ENCODE measurements around the gene ADAMTS7. TPM values are rescaled to one million over a fixed set of nuclear protein-coding genes. Genes with fewer than 3 reads are reported as not detected.
A peak's percentile ranks its signal among the peaks of the same experiment; 100 is the strongest.

The ADAMTS7 gene, protein sequence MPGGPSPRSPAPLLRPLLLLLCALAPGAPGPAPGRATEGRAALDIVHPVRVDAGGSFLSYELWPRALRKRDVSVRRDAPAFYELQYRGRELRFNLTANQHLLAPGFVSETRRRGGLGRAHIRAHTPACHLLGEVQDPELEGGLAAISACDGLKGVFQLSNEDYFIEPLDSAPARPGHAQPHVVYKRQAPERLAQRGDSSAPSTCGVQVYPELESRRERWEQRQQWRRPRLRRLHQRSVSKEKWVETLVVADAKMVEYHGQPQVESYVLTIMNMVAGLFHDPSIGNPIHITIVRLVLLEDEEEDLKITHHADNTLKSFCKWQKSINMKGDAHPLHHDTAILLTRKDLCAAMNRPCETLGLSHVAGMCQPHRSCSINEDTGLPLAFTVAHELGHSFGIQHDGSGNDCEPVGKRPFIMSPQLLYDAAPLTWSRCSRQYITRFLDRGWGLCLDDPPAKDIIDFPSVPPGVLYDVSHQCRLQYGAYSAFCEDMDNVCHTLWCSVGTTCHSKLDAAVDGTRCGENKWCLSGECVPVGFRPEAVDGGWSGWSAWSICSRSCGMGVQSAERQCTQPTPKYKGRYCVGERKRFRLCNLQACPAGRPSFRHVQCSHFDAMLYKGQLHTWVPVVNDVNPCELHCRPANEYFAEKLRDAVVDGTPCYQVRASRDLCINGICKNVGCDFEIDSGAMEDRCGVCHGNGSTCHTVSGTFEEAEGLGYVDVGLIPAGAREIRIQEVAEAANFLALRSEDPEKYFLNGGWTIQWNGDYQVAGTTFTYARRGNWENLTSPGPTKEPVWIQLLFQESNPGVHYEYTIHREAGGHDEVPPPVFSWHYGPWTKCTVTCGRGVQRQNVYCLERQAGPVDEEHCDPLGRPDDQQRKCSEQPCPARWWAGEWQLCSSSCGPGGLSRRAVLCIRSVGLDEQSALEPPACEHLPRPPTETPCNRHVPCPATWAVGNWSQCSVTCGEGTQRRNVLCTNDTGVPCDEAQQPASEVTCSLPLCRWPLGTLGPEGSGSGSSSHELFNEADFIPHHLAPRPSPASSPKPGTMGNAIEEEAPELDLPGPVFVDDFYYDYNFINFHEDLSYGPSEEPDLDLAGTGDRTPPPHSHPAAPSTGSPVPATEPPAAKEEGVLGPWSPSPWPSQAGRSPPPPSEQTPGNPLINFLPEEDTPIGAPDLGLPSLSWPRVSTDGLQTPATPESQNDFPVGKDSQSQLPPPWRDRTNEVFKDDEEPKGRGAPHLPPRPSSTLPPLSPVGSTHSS (N-terminal part only)
- 1 to 10 TPM in 1 of 5 experiments, not detected in 4; 1.5 TPM for total RNA-seq
- polyA plus RNA-seq: not detected
- not detected for total RNA-seq

- CTCF ChIA-PET: interaction anchor here (0.6 kb wide), 1 partner anchor 46 kb away, joined by 3 read pairs; no protein-coding TSS in a partner anchor
- no peaks in the 10 kb centered on the region for H3K36me3 ChIP-seq (ENCODE audit: control insufficient read depth in 2 of 3, insufficient read depth in 3 of 3, low read length in 3 of 3)
- Mint-ChIP-seq H3K4me3 (peak within 1 kb of the TSS; percentile 77 to 88 (median 84)), H3K36me3 (peaks cover 0 to 7% (median 5%) of the 10 kb centered on the region in 5 donors), H3K27ac (peak within 1 kb of the TSS in 3 of 9 donors; percentile 22 to 53 (median 32)), H3K4me1 (peaks cover 8 to 16% (median 14%) of the 10 kb centered on the region in 7 donors), H3K27me3 (peaks cover 38 to 51% (median 50%) of the 10 kb centered on the region in 5 donors), H3K9me3 (peaks cover 0 to 14% (median 2%) of the 10 kb centered on the region in 11 donors)
- H3K27me3 ChIP-seq (ENCODE audit: control insufficient read depth in 2 of 2, insufficient read depth in 2 of 2, low read length in 2 of 2): peaks cover 0 to 3% of the 10 kb centered on the region in 2 donors
- H3K27ac ChIP-seq (ENCODE audit: low read depth, low read length): no peak within 1 kb of the TSS
- ATAC-seq: peak; percentile 82
- peak in 8 of 9 donors; percentile 16 to 69 (median 31) for DNase-seq
- H3K9me3 ChIP-seq (ENCODE audit: control insufficient read depth in 2 of 3, low read length in 3 of 3): no peaks in the 10 kb centered on the region
- peak within 1 kb of the TSS; percentile 37 for H3K4me3 ChIP-seq (ENCODE audit: low read length)
- POLR2A ChIA-PET: interaction anchor here (0.6 kb wide), 1 partner anchor 94 kb away, joined by 6 read pairs; no protein-coding TSS in a partner anchor
- intact Hi-C loops (cut with micrococcal nuclease): loop anchor here in 1 of 2 donors (1.0 kb wide), 1 partner anchor 50 kb away; no protein-coding TSS in a partner anchor
- H3K4me1 ChIP-seq (ENCODE audit: control insufficient read depth in 2 of 2, insufficient read depth in 2 of 2, low read length in 2 of 2): no peaks in the 10 kb centered on the region
These were observed at the start of gene ADAMTS7 for GRCh38 chr15:78811124-78811824. TSS of gene ADAMTS7 (minus strand) at chr15:78811464. CDS start at chr15:78811220, 244 bp downstream.

- Histone ChIP-seq H3K4me1 (ENCODE audit: control insufficient read depth in 2 of 2, insufficient read depth in 2 of 2, low read length in 2 of 2) (no peaks in the 10 kb centered on the region), H3K27ac (ENCODE audit: low read depth, low read length) (peak overlapping the region; percentile 36), H3K27me3 (ENCODE audit: control insufficient read depth in 2 of 2, insufficient read depth in 2 of 2, low read length in 2 of 2) (no peaks in the 10 kb centered on the region), H3K9me3 (ENCODE audit: control insufficient read depth in 2 of 3, low read length in 3 of 3) (no peaks in the 10 kb centered on the region), H3K4me3 (ENCODE audit: low read length) (peak overlapping the region; percentile 46), H3K36me3 (ENCODE audit: control insufficient read depth in 2 of 3, insufficient read depth in 3 of 3, low read length in 3 of 3) (no peaks in the 10 kb centered on the region)
- POLR2A ChIA-PET: interaction anchor here (0.5 to 0.6 kb wide), 2 partner anchors 15 to 128 kb away, joined by 3 read pairs; no protein-coding TSS in a partner anchor
- DNase-seq (peak; percentile 41 to 80 (median 61)), ATAC-seq (peak; percentile 84)
- peaks cover 0 to 10% (median 6%) of the 10 kb centered on the region in 7 donors for H3K4me1 Mint-ChIP-seq
- peaks cover 0 to 2% (median 0%) of the 10 kb centered on the region in 11 donors for H3K9me3 Mint-ChIP-seq
- peak overlapping the region; percentile 13 to 95 (median 83) for H3K27ac Mint-ChIP-seq
- CTCF ChIA-PET: interaction anchor here (0.7 to 1.4 kb wide), 2 partner anchors 13 to 36 kb away, joined by 3 to 5 read pairs; partner anchors contain the start of gene MORF4L1
- peaks cover 0 to 15% (median 0%) of the 10 kb centered on the region in 5 donors for H3K27me3 Mint-ChIP-seq
- peak overlapping the region; percentile 69 to 90 (median 84) for H3K4me3 Mint-ChIP-seq
- no peaks in the 10 kb centered on the region for H3K36me3 Mint-ChIP-seq
- intact Hi-C loops (cut with micrococcal nuclease): loop anchor here (1.0 kb wide), 2 partner anchors 13 to 119 kb away; no protein-coding TSS in a partner anchor
These were observed 48.9 kb upstream of the ADAMTS7 start for GRCh38 chr15:78859971-78860719.

GRCh38 chr15:78855746-78856145 lies 44.5 kb upstream of the ADAMTS7 start:
- ATAC-seq (no peak), DNase-seq (no peak)
- Mint-ChIP-seq H3K27me3 (peaks cover 0 to 2% (median 0%) of the 10 kb centered on the region in 5 donors), H3K36me3 (no peaks in the 10 kb centered on the region), H3K9me3 (peaks cover 0 to 2% (median 0%) of the 10 kb centered on the region in 11 donors), H3K27ac (no peak overlapping the region), H3K4me3 (no peak overlapping the region), H3K4me1 (peaks cover 0 to 10% (median 6%) of the 10 kb centered on the region in 7 donors)
- no peak overlapping the region for H3K4me3 ChIP-seq (ENCODE audit: low read length)
- no peaks in the 10 kb centered on the region for H3K36me3 ChIP-seq (ENCODE audit: control insufficient read depth in 2 of 3, insufficient read depth in 3 of 3, low read length in 3 of 3)
- CTCF ChIA-PET: interaction anchor here (0.6 kb wide), 1 partner anchor 329 kb away, joined by 3 read pairs; no protein-coding TSS in a partner anchor
- no peaks in the 10 kb centered on the region for H3K4me1 ChIP-seq (ENCODE audit: control insufficient read depth in 2 of 2, insufficient read depth in 2 of 2, low read length in 2 of 2)
- no peaks in the 10 kb centered on the region for H3K27me3 ChIP-seq (ENCODE audit: control insufficient read depth in 2 of 2, insufficient read depth in 2 of 2, low read length in 2 of 2)
- H3K9me3 ChIP-seq (ENCODE audit: control insufficient read depth in 2 of 3, low read length in 3 of 3): no peaks in the 10 kb centered on the region
- no peak overlapping the region for H3K27ac ChIP-seq (ENCODE audit: low read depth, low read length)
- POLR2A ChIA-PET: no interaction called here
- intact Hi-C loops (cut with micrococcal nuclease): no loop called here

- peaks cover 0 to 2% (median 2%) of the 10 kb centered on the region in 7 donors for H3K4me1 Mint-ChIP-seq
- H3K9me3 Mint-ChIP-seq: no peaks in the 10 kb centered on the region
- Histone ChIP-seq H3K4me1 (ENCODE audit: control insufficient read depth in 2 of 2, insufficient read depth in 2 of 2, low read length in 2 of 2) (no peaks in the 10 kb centered on the region), H3K36me3 (ENCODE audit: control insufficient read depth in 2 of 3, insufficient read depth in 3 of 3, low read length in 3 of 3) (no peaks in the 10 kb centered on the region), H3K9me3 (ENCODE audit: control insufficient read depth in 2 of 3, low read length in 3 of 3) (no peaks in the 10 kb centered on the region), H3K27me3 (ENCODE audit: control insufficient read depth in 2 of 2, insufficient read depth in 2 of 2, low read length in 2 of 2) (no peaks in the 10 kb centered on the region), H3K4me3 (ENCODE audit: low read length) (no peak overlapping the region), H3K27ac (ENCODE audit: low read depth, low read length) (no peak overlapping the region)
- ChIA-PET CTCF (no interaction called here), POLR2A (interaction anchor here (1.3 kb wide), 1 partner anchor 18 kb away, joined by 3 read pairs; the partner anchor contains the start of gene MORF4L1)
- no peak overlapping the region for H3K27ac Mint-ChIP-seq
- no peak for DNase-seq
- ATAC-seq: no peak
- H3K36me3 Mint-ChIP-seq: no peaks in the 10 kb centered on the region
- no peaks in the 10 kb centered on the region for H3K27me3 Mint-ChIP-seq
- intact Hi-C loops (cut with micrococcal nuclease): no loop called here
- no peak overlapping the region for H3K4me3 Mint-ChIP-seq
These were observed 43.6 kb upstream of the ADAMTS7 start for GRCh38 chr15:78854833-78855372.

GRCh38 chr15:78853500-78853899 lies 42.2 kb upstream of the ADAMTS7 start:
- POLR2A ChIA-PET: interaction anchor here (1.3 kb wide), 1 partner anchor 20 kb away, joined by 3 read pairs; the partner anchor contains the start of gene MORF4L1
- no peaks in the 10 kb centered on the region for H3K27me3 Mint-ChIP-seq
- intact Hi-C loops (cut with micrococcal nuclease): no loop called here

More at GRCh38 chr15:78853500-78853899, 42.2 kb upstream of the ADAMTS7 start:
- Histone ChIP-seq H3K9me3 (ENCODE audit: control insufficient read depth in 2 of 3, low read length in 3 of 3) (no peaks in the 10 kb centered on the region), H3K4me1 (ENCODE audit: control insufficient read depth in 2 of 2, insufficient read depth in 2 of 2, low read length in 2 of 2) (no peaks in the 10 kb centered on the region), H3K36me3 (ENCODE audit: control insufficient read depth in 2 of 3, insufficient read depth in 3 of 3, low read length in 3 of 3) (no peaks in the 10 kb centered on the region), H3K4me3 (ENCODE audit: low read length) (no peak overlapping the region), H3K27ac (ENCODE audit: low read depth, low read length) (no peak overlapping the region), H3K27me3 (ENCODE audit: control insufficient read depth in 2 of 2, insufficient read depth in 2 of 2, low read length in 2 of 2) (no peaks in the 10 kb centered on the region)
- CTCF ChIA-PET: no interaction called here
- Mint-ChIP-seq H3K9me3 (no peaks in the 10 kb centered on the region), H3K36me3 (no peaks in the 10 kb centered on the region), H3K4me1 (no peaks in the 10 kb centered on the region), H3K27ac (no peak overlapping the region), H3K4me3 (peak overlapping the region in 1 of 10 donors; percentile 1)
- no peak for ATAC-seq
- no peak for DNase-seq

All from naive thymus-derived CD4-positive, alpha-beta T cell (primary cell).